Endometrial microvascular endothelial cells (primary cell): ENCODE results near the gene RHOB. TPM values are rescaled to one million over a fixed set of nuclear protein-coding genes. Genes with fewer than 3 reads are reported as not detected.
"Not testable (repeated sequence)": the region's sequence is repeated elsewhere in the genome, so short reads cannot be mapped to it uniquely, and the experiment has no call there.

Experiments
- in situ Hi-C: cut with HindIII; loops from 2 replicates; pipeline ENCODE4 v1.10.0; 2017; ENCODE audit warnings: low sequenced_read_pairs, low pct_unique_long_range_greater_than_20kb; ENCODE audit errors: inconsistent ontology term
- total RNA-seq: library from RNA; depleted of rRNA; stranded (reverse); fragments of >200 nt; gene quantifications from one replicate; pipeline ENCODE4 v1.2.3, GENCODE V29; 2015; ENCODE audit errors: inconsistent ontology term

Gene RHOB
- total RNA-seq, 1 donor from 2014 or later = 100 TPM

DNA sequence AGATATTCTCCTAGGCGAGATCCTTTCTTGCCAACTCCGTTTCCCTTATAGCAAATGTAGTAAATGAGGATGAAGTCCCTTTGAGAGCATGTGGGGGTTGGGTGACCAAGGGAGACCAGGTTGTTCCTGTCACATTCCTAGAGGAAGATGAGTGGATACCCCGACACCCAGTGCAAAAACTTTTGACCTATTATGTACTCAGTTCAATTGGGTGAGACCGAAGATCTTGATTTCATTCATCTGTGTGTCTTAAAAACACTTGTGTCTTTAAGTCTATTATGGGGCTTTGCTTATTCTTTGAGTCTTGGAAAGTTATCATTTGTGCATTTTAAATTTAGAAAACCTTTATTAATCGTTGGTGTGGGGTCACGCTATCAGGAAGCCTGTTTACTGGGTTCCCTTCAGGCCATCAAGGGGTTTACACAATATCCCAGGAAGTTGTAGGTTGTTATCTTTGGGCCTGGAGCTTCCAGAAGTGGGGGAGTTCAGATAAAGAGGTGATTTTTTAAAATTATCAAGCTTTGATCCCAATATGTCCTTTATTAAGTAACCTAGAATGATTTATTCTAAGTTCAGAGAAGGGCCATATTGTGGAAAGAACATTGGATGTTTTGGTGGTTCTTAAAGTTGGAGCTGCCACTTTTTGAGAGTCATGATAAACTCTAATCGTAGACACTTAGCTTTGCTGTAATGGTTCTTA lies 2.8 kb downstream of the RHOB start:
- in situ Hi-C loops = no loop called here

DNA sequence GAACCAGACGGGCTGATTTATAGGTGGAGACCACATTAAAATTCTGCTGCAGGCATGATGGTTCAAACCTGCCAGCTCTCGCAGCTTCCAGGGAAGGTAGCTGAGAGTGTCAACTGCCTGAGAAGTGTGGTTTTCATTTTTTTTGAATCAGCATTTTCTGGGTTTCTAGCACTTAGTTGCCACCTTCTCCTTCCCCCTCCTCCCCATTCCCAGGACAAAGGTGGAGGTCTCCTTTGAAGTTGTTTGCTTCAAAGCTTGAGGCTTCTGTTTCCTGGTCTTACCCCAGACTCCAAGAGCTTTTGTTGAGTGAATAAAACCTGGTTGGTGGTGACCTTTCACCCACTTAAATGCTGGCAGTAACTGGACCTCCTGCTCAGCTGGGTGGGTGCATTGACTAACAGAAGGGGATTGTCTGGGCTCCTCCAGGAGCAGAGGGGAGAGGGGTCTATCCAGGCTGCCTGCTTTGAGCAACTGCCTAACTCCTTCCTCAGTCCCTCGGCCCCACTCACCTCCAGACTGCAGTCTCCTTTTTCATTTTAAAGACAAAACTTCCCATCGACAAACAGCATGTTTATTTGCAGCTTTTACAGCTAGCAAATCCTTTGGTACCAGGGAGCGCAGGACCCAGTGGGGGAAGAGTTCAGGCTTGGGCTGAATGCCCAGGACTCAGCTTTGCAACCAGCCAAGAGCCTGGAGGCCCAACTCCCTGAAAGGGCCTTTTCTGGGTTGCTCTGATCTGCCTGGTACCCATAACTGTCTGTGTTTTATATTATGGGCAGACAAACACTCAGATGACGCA lies 3.5 kb downstream of the RHOB start:
- in situ Hi-C loops = no loop called here

DNA sequence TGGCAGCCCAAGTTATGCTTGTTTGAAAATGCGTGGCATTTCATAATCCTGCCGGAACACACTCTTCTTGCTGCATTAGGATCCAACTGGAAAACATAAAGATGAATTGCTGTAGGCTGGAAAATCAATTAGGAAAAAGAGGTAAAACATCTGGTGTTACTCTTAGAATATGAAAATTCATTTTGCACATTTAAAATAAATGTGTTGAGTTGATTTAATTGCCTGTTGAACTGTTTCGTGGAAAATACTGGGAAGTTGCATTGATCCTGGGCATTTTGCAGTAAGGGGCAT lies 4.1 kb downstream of the RHOB start:
- in situ Hi-C loops = no loop called here

DNA sequence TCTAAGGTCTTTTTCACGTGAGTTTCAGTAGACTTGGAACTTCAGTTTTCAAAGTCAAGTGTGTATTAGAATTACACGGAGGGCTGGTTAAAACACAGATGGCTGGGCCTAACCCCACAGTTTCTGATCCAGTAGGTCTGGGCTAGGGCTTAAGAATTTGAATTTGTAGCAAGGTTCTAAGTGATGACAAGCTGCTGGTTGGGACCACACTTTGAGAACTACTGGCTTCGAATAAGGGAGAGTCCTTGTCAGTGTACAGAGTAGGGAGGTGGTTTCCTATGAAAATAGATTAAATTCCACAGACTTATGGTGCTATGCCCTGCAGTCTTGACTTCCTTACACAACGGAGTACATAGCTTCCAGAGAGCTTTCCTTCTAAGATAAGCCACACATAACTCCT lies 4.5 kb downstream of the RHOB start:
- in situ Hi-C loops = no loop called here

DNA sequence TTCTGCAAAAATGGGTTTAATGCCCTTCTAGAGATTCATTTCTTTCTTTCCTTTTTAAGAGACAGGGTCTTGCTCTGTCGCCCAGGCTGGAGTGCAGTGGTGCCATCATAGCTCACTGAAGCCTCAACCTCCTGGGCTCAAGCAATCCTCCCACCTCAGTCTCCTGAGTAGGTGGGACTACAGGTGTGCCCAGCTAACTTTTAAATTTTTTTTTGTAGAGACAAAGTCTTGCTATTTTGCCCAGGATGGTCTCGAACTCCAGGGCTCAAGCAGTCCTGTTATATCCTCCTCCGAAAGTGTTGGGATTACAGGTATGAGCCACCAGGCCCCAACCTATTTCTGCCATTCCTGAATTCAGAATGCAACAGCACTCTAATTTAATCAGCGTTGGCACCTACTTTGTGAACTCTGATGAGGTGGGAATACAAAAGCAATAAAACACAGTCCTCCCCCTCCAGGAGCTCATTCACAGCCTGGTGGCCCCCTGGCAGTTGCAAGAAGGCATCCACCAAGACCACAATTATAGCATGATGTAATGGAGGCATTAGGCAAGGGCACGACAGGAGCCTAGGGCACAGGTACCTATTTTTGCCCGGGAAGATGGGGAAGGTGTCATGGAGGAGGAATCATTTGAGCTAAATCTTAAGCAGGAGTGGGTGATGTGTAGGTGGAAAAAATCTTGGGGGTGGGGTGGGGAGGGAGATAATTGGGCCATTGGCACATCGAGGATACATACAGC lies 5.1 kb downstream of the RHOB start:
- in situ Hi-C loops = no loop called here

DNA sequence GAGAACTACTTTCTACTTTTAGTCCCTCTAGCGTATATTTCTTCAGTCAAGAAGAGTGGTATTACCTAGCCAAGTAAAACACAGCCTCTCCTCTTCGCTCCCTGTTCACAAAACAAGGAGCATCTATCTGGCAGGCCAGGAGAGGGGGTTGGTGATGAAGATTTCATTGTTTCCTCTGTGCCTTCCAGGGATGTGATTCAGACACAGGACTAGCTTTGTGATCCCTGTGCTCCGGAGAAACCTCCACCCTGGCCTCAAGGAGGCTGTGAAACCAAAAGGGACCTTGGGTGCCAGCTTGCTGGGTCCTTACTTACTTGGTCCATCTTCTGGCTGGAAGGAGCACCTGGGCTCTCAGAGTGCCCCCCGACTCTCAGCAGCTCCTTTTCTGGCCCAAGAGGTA lies 5.7 kb downstream of the RHOB start:
- in situ Hi-C loops = no loop called here

DNA sequence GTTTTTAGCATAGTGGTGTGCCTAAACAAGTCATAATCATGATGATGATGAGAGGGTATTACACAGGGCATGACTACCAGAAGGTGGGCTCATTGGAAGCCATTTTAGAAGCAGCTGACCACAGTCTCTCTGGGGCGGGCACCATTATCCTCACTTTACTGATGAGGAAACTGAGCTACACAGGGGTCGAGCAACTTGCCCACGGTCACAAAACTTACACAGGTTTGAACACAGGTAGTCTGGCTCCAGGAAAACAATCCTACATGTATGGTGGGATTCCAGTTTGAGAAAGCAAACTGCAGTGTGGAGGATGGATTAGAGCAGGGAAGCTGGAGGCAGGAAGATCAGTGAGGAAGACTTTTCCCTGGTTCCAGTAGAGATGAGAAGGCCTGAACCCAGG lies 6.2 kb downstream of the RHOB start:
- in situ Hi-C loops = no loop called here

DNA sequence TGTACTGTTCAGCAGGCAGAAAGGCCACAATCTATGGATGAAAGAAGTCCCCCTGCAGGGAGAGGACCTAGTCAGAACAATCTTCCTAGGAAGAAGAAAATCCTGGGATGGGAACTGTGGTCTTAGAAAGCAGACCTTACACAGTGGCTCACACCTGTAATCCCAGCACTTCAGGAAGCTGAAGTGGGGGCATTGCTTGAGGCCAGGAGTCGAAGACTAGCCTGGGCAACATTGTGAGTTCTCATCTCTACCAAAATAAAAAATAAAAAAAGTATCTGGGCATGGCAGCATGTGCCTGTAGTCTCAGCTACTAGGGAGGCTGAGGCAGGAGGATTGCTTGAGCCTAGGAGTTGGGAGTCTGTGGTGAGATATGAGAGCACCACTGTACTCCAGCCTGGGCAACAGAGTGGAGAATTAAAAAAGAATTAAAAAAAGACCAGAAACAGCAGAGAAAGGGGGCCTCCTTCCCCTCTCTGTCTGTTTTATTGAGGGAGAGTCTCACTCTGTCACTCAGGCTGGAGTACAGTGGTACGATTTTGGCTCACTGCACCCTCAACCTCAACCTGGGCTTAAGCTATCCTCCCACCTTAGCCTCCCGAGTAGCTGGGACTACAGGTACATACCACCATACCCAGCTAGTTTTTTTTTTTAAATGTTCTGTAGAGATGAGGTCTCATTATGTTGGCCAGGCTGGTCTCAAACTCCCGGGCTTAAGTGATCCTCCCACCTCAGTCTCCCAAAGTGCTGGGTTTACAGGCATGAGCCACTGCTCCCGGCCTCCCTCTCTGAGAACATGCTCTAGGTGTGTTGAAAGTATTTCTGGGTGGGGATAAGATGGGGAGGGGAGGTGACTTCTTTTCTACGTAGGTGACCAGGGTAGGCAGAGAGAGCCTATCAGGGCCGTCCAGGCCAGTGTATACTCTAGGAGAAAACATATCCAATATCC lies 7.4 kb downstream of the RHOB start:
- in situ Hi-C loops = no loop called here

DNA sequence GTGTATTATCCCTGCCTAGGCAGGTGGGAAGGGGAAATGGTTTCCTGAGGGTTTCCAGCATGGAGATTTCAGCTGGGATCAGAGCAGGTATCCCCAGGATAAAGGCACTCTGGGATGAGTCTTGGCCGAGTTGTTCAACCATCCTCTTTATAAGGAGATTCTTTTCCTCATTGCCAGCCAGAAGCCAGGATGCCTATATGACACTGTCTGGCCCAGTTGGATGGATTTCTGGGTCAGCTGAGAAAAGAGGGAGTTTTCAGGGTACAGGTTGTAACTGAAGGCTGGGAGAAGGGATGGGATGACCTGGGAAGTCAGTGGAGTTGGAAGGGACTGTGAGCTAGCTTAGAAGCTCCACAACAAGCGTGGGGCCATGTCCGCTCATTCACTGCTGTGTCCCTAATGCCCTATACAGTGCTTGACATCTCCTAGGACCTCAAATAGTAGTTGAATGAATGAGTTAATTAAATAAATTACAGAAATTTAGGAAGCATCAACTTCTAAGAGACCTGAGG lies 8.3 kb downstream of the RHOB start:
- in situ Hi-C loops = no loop called here

DNA sequence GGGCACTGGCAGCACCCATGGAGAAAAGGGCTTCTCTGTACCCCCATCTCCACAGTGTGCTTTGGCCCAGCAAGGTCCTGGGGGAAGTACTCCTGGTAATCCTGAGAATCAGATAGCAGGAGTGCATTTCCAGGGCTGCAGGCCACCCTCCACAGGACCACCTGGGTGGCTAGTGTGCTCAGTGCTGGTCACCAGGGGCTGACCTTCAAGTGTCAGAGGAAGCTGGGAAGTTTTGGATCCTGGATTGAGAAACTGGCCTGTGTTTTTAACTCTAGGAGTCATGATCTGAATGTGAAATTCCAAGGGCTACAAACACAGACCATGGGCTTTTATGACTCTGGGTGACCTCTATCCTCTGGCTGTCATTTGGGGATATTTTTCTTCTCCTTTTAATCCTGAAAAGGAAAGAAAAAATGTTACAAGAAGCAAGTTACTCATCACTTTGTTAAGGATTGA lies 9.3 kb downstream of the RHOB start:
- in situ Hi-C loops = no loop called here

DNA sequence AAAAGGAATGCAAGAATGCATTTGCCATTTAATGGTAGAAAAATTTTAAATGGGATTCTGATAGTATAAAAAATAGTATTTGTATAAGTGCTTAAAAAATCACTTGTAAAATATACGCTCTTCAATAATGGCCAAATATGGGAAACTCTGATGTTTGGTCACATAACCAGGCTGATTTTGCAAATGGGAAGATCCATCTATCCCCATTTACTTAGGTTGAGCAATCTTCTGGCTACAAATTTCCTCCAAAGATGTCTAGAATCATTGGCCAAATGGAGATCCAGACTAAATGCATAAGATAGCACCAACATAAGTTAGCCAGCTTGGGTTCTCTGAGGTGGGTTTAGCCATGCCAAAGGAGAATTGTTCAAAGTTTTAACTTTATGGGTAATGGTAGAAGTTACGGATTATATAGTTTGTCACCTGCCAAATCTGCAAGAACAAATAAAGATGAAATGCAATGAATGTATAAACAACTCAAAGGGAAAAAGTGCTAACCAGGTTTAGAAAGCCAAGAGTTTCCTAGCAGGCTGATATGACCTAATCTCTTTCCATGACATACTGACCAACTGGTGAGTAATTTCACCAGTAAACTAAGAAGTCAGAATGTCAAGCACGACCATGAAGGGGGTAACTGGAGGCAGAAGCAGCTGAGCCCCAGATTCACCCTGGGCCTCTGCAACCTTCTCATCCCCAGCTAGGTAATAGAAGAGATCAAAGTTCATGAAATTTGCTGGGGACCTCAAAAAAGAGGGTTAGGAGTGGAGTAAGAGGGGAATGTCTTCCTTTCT lies 10.0 kb downstream of the RHOB start:
- in situ Hi-C loops = no loop called here

DNA sequence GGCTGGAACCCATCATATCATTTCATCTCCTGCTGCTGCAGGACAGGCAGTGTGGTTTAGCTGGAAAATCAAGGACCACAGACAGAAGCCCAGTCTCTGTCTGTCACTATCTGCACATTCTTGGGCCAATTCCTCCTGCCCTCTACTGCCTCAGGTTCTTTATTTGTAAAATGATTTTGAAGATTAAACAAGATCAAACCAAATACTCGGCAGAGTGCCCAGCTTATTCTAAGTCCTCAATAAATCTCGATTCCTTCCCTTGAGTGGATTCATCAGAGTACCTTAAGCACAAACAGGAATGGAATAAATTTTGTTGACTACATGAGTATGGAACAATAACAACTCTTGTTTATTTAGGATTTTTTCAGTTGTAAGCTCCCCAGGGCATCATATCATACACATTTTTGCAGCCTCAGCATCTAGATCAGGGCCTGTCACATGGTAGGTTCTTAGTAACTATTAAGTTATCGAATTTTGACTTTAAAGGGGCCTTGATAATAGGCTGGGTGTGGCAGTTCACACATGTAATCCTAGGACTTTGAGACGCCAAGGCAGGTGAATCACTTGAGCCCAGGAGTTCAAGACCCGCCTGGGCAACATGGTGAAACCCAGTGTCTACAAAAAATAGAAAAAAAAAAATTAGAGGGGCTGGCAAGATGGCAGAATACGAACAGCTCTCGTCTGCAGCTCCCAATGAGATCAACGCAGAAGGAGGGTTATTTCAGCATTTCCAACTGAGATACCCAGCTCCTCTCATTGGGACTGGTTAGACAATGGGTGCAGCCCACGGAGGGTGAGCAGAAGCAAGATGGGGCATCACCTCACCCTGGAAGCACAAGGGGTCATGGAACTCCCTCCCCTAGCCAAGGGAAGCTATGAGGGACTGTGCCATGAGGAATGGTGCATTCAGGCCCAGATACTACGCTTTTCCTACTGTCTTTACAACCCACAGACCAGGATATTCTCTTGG lies 11.1 kb downstream of the RHOB start:
- in situ Hi-C loops = no loop called here

DNA sequence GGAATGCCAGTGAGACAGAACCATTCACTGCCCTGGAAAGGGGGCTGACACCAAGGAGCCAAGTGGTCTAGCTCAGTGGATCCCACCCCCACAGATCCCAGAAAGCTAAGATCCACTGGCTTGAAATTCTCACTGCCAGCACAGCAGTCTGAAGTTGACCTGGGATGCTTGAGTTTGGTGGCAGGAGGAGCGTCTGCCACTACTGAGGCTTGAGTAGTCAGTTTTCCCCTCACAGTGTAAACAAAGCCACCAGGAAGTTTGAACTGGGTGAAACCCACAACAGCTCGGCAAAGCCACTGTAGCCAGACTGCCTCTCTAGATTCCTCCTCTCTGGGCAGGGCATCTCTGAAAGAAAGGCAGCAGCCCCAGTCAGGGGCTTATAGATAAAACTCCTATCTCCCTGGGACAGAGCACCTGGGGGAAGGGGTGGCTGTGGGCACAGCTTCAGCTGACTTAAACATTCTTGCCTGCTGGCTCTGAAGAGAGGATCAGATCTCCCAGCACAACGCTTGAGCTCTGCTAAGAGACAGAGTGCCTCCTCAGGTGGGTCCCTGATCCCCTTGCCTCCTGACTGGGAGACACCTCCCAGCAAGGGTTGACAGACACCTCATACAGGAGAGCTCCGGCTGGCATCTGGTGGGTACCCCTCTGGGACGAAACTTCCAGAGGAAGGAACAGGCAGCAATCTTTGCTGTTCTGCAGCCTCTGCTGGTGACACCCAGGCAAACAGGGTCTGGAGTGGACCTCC lies 12.0 kb downstream of the RHOB start:
- in situ Hi-C loops = not testable (repeated sequence)

DNA sequence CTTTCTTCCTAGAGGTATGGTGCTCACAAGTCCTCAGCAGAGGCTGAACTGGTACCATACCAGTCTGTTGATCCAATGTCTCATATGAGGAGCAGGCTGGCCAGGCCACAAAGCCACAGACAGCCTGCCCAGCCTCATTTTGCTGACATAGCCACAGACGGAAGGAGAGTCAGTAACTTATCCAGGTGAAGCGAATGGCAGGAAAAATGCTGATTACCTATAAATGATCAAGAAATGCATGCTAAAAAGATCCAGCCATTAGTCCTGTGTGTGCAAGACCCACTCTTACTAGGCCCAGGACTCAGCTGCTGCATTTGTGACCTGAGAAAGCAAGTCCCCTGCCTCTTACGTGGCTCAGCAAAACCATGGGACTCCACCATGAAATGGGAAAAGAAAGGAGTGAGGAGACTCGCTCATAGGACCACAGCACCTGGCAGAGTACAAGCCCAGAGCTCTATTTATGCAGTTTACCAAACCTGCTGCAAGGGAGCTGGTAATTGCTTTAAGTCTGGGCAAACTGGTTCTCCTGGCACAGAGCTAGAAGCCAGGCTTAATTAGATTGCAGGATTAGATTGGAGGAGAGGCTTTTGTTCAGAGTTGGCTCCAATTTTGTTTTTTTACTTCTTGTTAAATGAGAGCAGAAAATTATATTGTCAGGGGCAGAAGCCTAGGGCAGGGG lies 19.0 kb downstream of the RHOB start:
- in situ Hi-C loops = no loop called here

DNA sequence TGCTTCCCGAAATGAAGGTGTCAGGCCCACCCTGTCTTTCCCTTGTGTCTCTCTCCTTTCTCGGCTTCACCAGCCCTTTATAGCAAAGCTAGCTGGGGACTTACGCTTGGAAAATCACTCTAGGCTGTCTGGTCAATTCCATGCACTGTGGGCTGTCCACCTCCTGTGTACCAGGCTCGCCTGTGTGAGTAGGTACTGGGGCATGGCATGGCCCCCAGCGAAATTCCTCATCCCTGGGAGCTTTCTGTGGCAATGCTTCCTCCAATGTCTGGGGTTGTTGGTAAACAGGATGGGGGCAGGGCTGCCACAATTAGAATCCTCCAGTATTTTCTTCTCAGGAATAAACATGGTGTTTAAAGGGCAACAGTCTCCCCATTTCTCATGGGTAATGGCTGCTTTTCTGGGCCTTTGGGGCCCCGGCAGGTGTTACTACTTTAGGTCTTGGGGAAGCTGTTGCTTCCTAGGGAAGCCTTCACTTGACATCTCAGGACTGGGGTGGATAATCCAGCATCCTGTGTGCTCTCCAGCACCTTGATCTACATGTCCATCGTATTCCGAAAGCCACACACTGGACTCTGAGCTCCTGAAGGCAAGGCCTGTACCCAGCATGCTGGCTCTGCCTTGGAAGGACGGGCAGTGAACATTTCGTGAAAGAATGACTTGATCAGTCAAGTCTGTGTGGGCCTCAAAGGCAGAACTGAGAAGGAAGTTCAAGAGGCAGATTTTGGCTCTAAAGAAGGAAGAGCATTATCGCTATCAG lies 21.1 kb downstream of the RHOB start:
- in situ Hi-C loops = no loop called here
